Lung (tissue), 12 donors: Measurements from ENCODE around the gene HECW1. TPM values are rescaled to one million over a fixed set of nuclear protein-coding genes. Genes with fewer than 3 reads are reported as not detected.

Experiments used
- ATAC-seq: fragments of 200-7000 bp; cut with Tn5 transposase; one replicate; pipeline ENCODE4 v1.9.1; 2020; ENCODE audit warnings: moderate number of reproducible peaks; ENCODE audit not compliant: insufficient read depth, low FRiP score
- DNase-seq, 3 donors: peaks; one replicate each; pipeline ENCODE4 v3.0.0-alpha.2; 2013 to 2017
- H3K27ac ChIP-seq, 2 donors: one replicate each; pipeline ENCODE4 v1.5.1; 2013; ENCODE audit warnings: mild to moderate bottlenecking in 2 of 2, moderate library complexity in 2 of 2, control low read depth in 1 of 2, inconsistent platforms in 1 of 2, low read depth in 1 of 2, low read length in 1 of 2
- H3K27me3 ChIP-seq, 3 donors: one replicate each; pipeline ENCODE4 v1.5.1; 2013; ENCODE audit warnings: low read length in 2 of 3; ENCODE audit not compliant: control insufficient read depth in 3 of 3, insufficient read depth in 3 of 3
- H3K36me3 ChIP-seq, 4 donors: one replicate each; pipeline ENCODE4 v1.5.1; 2013; ENCODE audit warnings: low read length in 4 of 4, mild to moderate bottlenecking in 1 of 4, moderate library complexity in 1 of 4; ENCODE audit not compliant: control insufficient read depth in 4 of 4, insufficient read depth in 4 of 4
- H3K4me1 ChIP-seq, 5 donors: one replicate each; pipeline ENCODE4 v1.5.1; 2013; ENCODE audit warnings: low read length in 5 of 5, mild to moderate bottlenecking in 2 of 5, moderate library complexity in 1 of 5; ENCODE audit not compliant: control insufficient read depth in 5 of 5, insufficient read depth in 5 of 5
- H3K4me3 ChIP-seq: one replicate; pipeline ENCODE4 v1.5.1; 2013; ENCODE audit warnings: mild to moderate bottlenecking, control low read depth, moderate library complexity
- H3K9ac ChIP-seq, 2 donors: one replicate each; pipeline ENCODE4 v1.5.1; 2013; ENCODE audit warnings: low read length in 2 of 2, control low read depth in 1 of 2; ENCODE audit not compliant: insufficient read depth in 1 of 2
- H3K9me3 ChIP-seq, 4 donors: one replicate each; pipeline ENCODE4 v1.5.1; 2013; ENCODE audit warnings: low read length in 3 of 4, mild to moderate bottlenecking in 1 of 4, moderate library complexity in 1 of 4; ENCODE audit not compliant: control insufficient read depth in 4 of 4, insufficient read depth in 3 of 4
- CTCF ChIP-seq: IDR thresholded peaks from 2 replicates; pipeline ENCODE4 v1.5.1; 2012; ENCODE audit warnings: mild to moderate bottlenecking; ENCODE audit errors: control extremely low read depth, extremely low read depth
- WGBS, 2 donors: extraction: QIAGEN DNeasy Blood & Tissue Kit; methylation state at CpG; one replicate each; pipeline ENCODE4 v1.1.7; 2013; 5-methylcytosine and 5-hydroxymethylcytosine counted together
- polyA plus RNA-seq, 2 donors: library from polyadenylated mRNA; stranded (reverse); fragments of 200-250 nt; gene quantifications; one replicate each; pipeline ENCODE4 v1.2.1, GENCODE V29; 2013
- total RNA-seq, 2 donors: library from RNA; depleted of rRNA in 1 of 2; stranded (reverse); fragments of >200 nt in 1 of 2; gene quantifications; one replicate each; pipeline ENCODE4 v1.2.1, GENCODE V29; 2014 to 2021
- donor health status: control.
- donor health status: control.
- donor health status: Bipolar disorder and iron deficiency.
- donor health status: healthy.
- donor health status: DM: yes; HTN: yes; CAD: no.

The HECW1 gene
- total and polyA plus RNA-seq, 4 donors = 0.05 to 0.21 (median 0.13) TPM

GRCh38 chr7:43300121-43300520 is 187.7 kb downstream of the HECW1 start:
- H3K9ac ChIP-seq = no peak overlapping the region
- DNase-seq = no peak
- no peak overlapping the region for H3K4me3 ChIP-seq
- H3K36me3 ChIP-seq = no peaks in the 10 kb centered on the region
- no peak overlapping the region for H3K27ac ChIP-seq
- peaks cover 0 to 7% (median 0%) of the 10 kb centered on the region in 5 donors for H3K4me1 ChIP-seq
- no peak for TF ChIP-seq CTCF
- no peak for ATAC-seq
- peaks cover 0 to 5% (median 0%) of the 10 kb centered on the region in 3 donors for H3K27me3 ChIP-seq
- WGBS, 2 donors = 86% methylated on average over 3 of the region's 3 CpGs
- no peaks in the 10 kb centered on the region for H3K9me3 ChIP-seq

- no peak for TF ChIP-seq CTCF
- no peak overlapping the region for H3K4me3 ChIP-seq
- H3K9ac ChIP-seq = no peak overlapping the region
- ATAC-seq = no peak
- H3K4me1 ChIP-seq = no peaks in the 10 kb centered on the region
- no peak overlapping the region for H3K27ac ChIP-seq
- H3K36me3 ChIP-seq = no peaks in the 10 kb centered on the region
- peaks cover 0 to 5% (median 0%) of the 10 kb centered on the region in 3 donors for H3K27me3 ChIP-seq
- no peaks in the 10 kb centered on the region for H3K9me3 ChIP-seq
- WGBS, 2 donors = 61 to 71% methylated on average over 10 of the region's 10 CpGs
- no peak for DNase-seq
These were observed 189.8 kb downstream of the HECW1 start for GRCh38 chr7:43302211-43302711.

GRCh38 chr7:43302773-43303460 is 190.5 kb downstream of the HECW1 start:
- Histone ChIP-seq H3K9ac (no peak overlapping the region), H3K36me3 (no peaks in the 10 kb centered on the region), H3K9me3 (no peaks in the 10 kb centered on the region), H3K27ac (no peak overlapping the region), H3K27me3 (peaks cover 0 to 5% (median 0%) of the 10 kb centered on the region in 3 donors), H3K4me1 (no peaks in the 10 kb centered on the region), H3K4me3 (no peak overlapping the region)
- no peak for TF ChIP-seq CTCF
- ATAC-seq = no peak
- no peak for DNase-seq
- WGBS, 2 donors = 66 to 70% methylated on average over 11 of the region's 11 CpGs
